D341Med (cell line): ENCODE data around the gene SERPINH1.

Experiments
- DNase-seq: peaks from one replicate; pipeline ENCODE4 v3.0.0; 2012; ENCODE audit warnings: low spot score

SERPINH1 gene

DNA sequence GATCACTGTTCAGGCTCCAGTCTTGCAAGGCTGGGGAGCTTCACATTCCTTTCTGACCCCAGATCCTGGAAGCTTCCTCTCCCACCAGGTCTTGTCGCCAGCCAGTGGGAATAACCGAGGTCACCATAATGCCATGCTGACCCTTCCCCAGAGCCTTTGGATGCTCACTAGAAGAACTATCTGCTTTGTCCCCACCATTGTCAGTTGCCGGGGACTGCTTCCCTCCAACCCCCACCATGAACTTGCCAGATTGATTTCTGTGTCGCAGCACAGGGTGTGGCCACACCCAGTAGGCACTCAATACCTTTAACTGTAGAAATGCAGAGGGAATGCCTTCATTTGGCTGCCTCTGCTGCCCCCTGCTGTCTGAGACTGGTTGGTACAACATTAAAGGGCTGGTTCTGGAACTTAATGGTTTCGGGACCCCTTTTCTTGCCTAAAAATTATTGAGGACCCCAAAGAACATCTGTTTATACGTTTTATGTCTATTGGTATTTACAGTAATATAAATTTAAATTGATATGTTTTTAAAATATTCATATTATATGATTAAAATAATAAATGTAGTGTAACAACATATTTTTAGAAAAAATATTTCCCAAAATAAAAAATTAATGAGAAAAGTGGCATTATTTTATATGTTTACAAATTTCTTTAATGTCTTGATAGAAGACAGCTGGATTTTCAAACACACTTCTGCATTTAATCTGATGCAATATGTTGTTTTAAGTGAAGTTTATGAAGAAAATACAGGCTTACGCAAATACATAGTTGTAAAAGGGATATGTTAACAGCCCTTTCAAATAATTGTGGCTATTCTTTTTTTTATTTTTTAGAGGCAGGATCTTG, 29.6 kb upstream of the SERPINH1 start:
- DNase-seq, result peak; percentile 80

DNA sequence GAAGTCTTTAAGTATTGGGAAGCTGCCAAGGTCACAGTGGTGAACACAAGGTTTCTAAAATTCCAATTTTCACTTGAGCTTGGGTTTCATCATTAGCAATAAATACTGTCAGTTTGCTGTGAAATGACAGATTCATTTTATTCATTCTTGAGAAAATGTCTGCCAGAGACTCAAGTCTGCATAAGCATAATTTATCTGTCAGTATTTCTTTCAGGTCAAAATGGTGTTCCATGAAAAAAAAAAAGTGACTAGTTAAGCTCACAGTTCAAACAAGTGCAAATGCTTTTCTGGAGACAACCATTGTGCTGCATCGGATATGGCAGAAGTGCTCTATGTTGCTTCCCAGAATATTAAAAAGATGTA, 28.2 kb upstream of the SERPINH1 start:
- DNase-seq, result no peak

DNA sequence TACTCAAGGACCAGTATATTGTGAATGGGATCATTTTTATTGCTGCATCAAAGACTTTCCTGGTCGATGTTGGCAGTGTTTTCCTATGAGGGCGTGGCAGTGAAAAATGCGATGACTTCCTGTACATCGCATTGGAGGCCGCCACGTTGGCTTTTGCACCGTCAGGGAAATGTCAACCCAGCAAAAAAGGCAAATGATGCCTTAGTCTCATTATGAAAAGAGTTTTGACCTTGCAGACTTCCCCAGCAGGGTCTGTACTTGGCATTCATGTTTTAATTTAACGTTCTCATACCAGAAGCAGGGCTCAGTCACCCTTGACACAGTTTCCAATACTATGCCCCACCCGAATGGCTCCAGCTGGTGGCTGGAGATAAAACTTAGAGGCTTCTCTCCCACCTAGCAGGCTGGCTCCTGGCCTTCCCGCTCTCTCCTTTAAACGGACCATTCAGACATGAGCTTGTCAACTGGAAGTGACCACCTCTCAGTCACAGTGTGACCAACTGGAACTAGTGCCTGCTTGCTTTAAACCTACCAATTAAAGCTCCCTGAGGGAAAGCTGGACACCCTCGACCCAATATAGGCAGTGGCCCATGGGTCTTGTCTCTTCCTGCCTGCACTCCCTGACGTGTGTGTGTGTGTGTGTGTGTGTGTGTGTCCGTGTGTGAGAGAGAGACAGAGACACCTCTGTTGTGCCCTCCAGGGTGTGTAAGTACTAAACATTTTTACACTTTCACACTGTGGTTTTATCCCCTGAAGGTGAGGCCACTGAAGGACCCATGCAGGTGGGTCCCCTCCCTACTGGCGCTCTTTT, 27.6 kb upstream of the SERPINH1 start:
- no peak for DNase-seq

DNA sequence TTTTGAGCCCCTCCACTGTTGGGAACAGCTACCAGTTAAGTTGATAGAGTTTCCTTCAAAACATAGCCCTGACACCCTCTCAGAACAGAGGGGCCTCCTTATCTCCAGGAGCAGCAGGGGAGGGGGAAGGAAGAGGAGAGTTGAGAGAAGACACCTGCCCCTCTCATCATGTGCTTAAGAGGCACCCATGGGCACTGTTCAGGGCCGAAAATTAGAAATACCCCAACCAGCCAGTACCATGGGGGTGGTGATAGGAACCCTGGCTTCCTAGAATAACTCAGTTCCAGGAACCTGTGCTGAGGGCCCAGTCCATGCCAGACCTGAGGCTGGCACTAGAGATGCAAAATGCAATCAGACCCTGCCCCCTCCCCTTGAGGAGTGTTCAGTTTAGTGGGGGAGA, 27.0 kb upstream of the SERPINH1 start:
- no peak for DNase-seq

DNA sequence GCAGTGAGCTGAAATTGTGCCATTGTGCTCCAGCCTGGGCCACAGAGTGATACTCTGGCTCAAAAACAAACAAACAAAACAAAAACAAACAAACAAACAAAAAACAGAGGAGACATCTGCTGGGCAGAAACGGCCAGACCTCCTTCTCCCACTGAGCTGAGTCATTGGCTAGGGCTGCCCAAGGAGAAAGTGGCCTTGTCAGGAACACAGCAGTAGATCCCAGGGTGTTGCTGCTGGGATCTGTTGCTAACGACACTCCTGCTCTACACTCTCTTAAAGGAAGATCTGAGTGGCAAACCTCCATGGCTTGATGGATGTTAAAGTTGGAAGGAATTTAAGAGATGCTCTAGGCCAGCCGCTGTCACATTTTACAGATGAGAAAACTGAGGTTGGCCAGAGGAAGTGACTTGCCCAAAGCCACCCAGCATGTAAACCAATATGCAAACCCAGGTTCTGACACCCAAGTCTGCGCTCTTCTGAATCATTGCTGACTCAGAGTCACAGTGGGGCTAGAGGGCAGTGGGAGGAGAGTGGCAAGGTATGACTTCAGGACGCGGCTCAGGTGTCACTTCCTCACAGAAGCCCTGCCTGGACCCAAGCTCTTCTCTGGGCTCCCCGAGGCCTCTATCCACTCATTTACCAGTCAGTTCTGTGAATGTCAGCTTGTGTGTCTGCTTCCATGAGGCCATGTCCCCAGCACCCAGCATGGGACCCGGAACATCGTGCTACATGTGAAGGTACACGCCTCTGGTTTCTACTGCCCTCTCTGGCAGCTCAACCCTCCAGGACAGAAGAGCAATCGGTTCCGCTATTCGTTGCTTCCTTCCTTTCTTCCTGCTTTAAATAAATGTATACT, 25.0 kb upstream of the SERPINH1 start:
- no peak for DNase-seq

DNA sequence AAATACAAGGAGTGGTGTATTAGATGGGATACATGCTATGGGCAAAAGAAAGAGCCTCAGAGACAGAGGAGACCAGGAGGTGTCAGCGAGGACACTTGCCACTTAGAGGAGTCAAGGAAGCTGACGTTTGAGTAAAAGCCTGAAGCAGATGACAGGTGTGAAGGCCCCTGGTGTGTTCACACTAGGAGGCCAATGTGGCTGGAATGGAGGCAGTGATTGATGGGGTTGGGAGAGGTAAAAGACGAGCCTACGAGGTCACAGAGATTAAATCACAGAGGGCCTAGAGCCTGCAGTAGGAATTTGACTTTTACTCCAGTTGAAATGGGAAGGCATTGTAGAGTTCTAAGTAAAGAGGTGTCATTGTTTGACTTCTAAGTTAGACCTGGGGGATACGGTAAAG, 24.3 kb upstream of the SERPINH1 start:
- no peak for DNase-seq

DNA sequence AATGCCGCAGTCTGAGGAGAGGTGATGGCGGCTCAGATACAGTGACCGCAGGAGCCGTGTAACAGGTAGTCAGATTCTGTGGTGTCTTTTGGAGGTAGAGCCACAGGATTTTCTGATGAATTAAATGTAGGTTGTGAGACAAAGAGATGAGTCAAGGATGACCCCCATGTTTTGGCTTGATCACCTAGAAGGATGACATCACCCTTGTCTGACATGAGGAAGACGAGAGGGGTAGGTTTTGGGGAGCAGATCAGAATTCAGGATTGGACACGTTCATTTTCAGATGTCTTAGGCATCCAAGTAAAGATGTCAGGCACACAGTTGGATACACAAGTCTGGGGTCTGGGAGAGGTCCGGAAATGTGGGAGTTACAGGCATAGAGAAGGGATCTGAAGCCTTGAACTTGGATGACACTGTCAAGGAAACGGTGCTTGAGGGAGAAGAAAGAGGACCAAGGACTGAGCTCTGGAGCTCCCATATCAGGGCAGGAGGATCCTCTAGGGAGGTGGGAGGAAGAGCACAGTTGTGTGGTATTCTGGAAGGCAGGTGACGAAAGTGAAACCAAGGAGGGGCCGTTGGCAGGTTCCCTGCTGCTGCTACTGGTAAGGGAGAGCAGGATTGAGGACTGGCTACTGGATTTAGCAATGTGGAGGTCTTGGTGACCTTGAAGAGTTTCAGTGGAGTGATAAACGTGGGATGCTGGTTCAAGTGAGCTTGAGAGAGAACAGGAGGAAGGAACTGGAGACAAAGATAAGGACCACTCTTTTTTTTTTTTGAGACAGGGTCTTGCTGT, 23.7 kb upstream of the SERPINH1 start:
- DNase-seq, result no peak

DNA sequence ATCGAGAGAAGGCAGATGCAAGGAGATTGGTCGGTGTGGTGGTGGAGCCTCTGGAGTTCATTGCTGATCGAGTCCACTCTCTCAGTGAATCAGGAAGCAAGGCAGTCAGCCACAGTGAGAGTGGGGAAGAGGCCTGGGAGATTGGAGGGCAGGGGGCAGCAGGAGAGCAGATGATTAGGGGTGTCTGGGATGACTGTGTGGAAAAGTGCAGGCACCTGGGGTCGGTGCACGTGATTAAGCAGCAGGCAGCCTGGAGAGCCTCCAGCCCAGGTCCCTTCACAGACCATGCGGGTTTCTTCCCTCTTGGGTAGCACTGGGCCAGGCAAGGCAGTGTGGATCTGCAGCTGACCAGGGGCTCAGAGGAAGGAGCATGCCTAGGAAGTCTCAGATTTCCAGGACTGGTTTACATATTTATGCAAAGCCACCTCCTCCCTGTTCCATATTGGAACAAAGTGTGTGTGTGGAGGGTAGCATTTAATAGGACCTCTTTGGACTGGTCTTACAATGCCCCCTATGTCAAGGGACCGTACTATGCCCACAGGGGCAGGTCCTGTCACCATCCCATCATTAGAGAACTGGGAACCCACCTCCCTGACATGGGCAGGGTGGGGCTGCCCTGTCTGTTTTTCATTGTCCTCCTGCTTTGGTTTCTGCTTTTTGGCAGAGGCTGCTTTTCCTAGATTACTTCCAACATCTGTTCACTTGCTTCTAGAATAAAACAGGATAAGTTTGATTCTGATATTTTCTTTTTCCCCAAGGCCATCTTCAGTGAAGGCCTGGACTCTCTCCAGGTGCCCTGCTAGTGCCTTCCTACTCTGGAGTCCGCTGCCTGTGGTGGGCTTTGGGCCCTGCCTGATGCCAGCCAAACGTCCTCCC, 22.4 kb upstream of the SERPINH1 start:
- DNase-seq, result no peak

DNA sequence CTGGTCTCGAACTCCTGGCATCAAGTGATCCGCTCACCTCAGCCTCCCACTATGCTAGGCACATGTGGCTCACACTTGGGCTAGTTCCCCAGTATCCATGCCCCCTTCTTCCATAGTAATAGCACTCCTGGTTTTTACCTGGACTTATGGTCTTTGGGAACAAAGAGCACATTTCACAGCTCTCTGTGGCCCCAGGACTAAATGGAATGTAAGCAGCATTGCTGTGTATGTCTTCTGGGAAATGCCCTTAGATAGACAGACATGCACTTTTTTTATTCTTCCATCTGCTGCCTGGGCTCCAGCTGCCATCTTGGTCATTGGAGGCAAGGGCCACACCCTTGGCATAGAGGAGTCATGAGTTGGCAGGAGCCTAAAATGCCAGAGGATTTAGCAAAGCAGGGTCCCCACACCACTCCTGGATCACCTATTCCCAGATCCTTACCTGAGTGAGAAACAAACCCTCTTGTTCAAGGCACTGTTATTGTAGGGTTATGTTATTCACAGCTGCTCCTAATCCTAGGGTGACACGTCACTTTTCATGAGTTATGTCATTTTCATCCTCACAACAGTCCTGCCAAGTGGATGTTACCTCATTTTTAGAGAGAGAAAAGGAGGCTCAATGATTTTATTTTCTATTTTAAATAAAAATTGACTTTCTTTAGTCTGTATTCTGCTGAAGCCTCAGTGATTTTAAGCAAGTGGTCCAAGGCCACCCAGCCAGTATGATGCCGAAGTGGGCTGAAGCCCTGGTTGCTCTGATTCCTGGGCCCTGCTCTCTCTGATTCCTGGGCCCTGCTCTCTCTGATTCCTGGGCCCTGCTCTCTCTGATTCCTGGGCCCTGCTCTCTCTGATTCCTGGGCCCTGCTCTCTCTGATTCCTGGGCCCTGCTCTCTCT, 20.6 kb upstream of the SERPINH1 start:
- no peak for DNase-seq

DNA sequence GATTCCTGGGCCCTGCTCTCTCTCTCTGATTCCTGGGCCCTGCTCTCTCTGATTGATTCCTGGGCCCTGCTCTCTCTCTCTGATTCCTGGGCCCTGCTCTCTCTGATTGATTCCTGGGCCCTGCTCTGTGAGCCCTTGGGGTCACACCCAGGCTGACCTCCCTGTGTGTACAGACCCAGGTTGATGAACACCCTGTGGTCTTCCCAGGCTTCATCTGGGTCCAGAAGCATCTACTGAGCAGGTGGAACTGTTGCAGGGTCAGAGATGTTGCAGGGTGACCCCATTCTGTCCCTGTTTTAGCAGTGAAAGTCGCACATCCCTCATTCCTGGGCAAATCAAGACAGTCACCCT, 20.0 kb upstream of the SERPINH1 start:
- no peak for DNase-seq

DNA sequence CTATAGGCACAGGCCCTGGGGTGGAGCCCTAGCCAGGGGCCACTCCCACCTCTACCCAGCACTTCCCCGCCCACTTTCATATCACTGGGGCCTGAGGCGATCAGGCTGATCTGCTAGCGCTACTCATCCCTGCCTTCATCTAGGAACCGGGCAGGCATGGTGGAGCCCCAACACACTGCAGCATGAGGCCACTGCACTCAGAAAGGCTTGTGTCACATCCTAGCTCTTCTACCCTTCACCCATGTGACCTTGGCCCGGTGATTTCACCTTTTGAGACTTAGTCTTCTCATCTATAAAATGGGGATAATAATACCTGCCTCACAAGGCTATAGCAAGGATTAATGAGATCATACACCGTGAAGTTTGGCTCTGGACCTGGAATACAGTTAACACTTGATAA, 18.2 kb upstream of the SERPINH1 start:
- no peak for DNase-seq

DNA sequence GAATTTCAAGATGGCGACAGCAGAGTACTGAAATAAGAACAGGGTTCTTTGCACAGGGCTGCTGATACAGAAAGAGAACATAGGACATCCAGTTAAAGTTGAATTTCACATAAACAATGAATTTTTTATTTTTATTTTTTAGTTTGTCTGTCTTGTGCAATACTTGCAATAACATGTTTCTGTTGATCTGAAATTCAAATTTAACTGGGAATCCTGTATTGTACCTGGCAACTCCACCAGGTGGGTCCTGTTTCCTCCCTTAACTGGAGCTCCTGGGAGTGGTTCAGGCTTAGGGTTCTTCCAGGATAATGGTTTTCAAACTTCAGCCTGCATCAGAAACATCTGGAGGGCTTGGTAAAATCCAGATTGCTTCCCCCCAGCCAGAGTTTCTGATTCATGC, 14.9 kb upstream of the SERPINH1 start:
- DNase-seq, result no peak

DNA sequence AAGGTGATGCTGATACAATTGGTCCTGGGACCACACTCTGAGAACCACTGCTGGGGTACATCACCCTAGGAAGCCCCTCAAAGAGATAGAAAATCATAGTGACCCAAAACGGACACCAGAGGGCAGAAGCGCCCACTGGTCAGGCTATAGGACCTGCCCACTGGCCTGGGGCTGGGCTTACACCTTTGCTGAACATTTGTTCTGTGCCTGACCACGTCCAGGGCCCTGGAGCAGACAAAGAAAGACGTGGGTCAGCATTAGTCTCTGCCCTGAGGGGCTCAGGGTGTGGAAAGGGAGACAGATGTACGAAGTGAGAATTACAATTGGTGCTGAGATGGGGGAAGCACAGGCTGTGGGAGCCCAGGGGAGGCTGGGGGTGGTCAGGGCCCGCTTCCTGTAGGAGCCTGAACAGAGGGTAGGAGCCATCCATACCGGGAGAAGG, 14.4 kb upstream of the SERPINH1 start:
- DNase-seq, result peak; percentile 82

DNA sequence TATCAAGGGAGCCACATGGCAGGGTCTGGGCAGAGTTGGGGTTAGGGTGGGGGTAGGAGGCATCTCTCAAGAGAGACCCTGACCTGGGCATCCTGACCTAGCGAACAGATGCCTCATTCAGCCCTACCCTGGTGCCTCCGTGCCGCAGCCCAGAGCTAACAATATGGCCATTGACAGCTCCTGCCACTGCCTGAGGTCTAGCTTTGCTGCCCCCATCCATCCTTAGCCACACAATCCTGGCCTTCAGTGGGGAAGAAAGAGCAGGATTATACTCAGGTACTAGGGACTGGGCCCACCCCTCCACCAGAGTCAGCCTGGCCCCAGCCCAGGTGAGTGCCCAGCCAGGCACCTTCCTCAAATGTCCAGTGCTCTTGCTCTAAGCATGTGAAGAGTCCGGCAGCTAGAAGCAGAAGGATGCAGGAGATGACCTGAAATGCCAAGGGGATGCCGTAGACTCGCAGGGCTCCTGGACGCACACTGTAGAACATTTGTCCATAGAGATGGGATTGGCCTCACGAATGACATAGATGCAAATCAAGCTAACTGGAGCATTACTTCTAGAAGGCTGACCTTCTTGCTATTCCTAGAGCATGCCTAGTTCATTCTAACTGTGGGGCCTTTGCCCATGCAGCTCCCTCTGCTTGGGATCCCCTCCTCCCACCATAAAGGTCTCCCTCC, 13.3 kb upstream of the SERPINH1 start:
- DNase-seq, result no peak

DNA sequence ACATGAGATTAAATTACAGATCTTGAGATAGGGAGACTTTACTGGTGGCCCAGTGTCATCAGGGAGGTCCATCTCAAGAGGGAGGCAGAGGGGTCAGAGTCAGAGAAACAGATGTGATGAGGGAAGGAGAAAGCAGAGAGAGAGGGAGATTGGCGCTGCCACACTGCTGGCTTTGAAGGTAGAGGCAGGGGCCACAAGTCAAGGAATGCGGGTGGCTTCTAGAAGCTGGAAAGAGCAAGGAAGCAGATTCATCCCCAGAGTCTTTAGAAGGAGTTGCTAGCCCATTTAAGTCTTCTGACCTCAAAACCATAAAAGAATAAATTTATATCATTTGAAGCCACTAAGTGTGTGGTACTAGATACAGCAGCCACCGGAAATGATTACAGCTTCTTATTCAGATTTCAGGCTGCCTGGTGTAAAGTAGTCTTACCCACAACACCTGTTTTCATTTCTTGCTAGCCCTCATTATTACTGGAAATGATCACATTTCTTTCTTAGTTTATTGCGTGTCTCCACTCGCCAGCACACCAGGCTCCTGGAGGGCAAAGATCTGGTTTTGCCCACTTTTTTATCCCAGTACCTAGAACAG, 12.6 kb upstream of the SERPINH1 start:
- no peak for DNase-seq

DNA sequence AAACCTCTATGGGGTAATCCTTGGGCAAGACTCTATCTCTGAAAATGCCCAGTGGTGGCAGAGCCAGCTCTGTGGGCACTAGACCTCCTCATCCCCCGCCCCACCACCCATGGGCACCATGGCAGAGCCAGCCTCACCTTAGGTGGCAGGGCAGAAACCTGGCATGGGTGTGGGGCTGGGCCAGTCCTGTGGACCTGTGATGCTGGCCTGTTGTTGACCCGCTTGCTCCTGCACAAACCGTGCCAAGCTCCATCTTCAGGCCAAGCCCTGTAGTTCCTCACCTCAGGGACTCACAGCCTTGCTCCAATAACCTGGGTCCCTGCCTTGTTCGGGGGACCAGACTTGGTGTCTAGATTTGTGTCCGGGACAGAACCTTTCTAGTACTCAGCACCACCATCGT, 8.9 kb upstream of the SERPINH1 start:
- DNase-seq, result no peak

DNA sequence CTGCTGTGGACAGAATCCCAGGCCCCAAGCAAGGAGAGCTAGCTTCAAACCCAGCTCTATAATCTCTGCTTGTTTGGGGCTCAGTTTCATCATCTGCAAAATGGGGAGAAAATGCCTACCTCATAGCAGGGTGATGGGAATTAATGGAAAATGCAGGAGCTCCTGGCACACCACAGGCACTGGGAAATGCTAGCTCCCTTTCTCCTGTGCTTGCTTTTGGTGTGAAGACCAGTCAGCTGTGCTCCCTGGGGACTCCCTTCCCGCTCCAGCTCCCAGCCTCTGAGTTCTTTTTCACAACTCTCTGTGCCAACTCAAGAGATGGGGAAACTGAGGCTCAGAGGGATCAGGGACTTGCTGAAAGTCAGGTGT, 8.2 kb upstream of the SERPINH1 start:
- no peak for DNase-seq

DNA sequence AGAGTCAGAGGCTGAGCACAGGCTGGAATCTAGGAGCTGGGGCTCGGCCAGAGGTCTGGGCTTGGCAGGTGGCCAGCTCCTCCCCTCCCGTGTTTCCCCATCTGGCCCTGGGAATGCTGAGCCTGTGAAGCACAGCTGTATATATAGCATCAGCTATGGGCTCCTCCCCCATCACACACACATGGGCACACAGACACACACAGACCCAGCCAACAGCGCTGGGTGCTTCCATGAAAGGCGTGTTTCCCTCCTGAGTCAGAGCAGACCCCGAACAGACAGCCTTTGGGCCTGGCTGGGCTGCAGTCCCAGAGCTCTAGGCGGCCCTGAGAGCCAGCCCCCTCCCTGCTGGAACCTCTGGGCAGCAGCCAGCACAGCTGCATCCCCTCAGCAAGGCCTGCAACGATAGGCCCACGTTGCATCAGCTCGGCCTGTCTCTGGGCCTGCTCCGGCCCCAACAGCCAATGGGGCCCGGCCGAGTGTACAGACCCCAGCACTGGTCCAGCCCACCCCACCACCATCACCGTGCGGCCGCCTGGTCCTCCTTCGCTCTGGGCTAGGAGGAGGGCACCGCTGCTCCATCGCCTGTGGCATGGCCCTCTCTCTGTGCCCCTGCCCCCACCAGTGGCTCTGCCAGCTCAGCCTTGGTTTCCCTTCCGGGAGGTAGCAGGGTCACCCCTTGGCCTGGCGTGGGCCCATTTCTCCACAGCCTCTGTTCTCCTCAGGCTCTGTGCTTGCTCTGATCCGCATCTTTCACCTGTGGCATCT, 7.6 kb upstream of the SERPINH1 start:
- no peak for DNase-seq
